GM18498 (cell line): Measurements from ENCODE around the gene IQSEC1.

ENCODE experiments used
- ATAC-seq: cut with Tn5 transposase; IDR thresholded peaks from one replicate; pipeline ENCODE4 v1.9.1; 2021; ENCODE audit warnings: mild to moderate bottlenecking, moderate library complexity; ENCODE audit not compliant: unreplicated experiment

The IQSEC1 gene

DNA sequence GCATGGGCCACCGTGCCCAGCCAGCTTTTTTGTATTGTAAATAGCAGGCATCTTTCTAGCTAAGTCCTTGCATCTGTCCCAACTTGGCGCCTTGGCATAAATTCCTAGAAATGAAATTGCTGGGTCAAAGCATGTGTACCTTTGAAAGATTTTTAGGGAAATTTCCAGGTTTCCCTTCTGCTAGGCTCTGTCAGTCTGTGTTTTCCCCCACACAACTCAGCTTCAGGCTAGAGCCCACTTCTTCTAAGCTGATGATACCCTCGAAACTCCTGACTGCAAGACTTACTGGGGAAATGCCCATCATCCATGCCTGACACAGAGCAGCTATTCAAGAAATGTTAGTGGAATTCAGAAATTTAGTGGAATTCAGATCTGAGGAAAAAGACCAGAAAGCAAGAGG is 221.0 kb downstream of the IQSEC1 start:
- no peak for ATAC-seq
